MM.1S (cell line): ENCODE data around the gene MINK1.

ENCODE experiments used
- EZH2phosphoT487 ChIP-seq: fragments of 300-600 bp; sonication (generic); IDR thresholded peaks from 2 replicates; pipeline ENCODE4 v1.6.1; 2018; ENCODE audit warnings: antibody characterized with exemption, low read length
- TF ChIP-seq, protein P1 (sequence below): fragments of 300-600 bp; sonication (generic); IDR thresholded peaks from 2 replicates; pipeline ENCODE4 v1.5.1; 2016; ENCODE audit warnings: antibody characterized with exemption, low read length, mixed read lengths

GRCh38 chr17:4856271-4856936 is 23.3 kb downstream of the MINK1 start:
- TF ChIP-seq, protein P1, sequence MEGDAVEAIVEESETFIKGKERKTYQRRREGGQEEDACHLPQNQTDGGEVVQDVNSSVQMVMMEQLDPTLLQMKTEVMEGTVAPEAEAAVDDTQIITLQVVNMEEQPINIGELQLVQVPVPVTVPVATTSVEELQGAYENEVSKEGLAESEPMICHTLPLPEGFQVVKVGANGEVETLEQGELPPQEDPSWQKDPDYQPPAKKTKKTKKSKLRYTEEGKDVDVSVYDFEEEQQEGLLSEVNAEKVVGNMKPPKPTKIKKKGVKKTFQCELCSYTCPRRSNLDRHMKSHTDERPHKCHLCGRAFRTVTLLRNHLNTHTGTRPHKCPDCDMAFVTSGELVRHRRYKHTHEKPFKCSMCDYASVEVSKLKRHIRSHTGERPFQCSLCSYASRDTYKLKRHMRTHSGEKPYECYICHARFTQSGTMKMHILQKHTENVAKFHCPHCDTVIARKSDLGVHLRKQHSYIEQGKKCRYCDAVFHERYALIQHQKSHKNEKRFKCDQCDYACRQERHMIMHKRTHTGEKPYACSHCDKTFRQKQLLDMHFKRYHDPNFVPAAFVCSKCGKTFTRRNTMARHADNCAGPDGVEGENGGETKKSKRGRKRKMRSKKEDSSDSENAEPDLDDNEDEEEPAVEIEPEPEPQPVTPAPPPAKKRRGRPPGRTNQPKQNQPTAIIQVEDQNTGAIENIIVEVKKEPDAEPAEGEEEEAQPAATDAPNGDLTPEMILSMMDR = no peak
- TF ChIP-seq EZH2phosphoT487 = no peak
